ENCODE data around the gene SLC6A20.

SLC6A20 gene

DNA sequence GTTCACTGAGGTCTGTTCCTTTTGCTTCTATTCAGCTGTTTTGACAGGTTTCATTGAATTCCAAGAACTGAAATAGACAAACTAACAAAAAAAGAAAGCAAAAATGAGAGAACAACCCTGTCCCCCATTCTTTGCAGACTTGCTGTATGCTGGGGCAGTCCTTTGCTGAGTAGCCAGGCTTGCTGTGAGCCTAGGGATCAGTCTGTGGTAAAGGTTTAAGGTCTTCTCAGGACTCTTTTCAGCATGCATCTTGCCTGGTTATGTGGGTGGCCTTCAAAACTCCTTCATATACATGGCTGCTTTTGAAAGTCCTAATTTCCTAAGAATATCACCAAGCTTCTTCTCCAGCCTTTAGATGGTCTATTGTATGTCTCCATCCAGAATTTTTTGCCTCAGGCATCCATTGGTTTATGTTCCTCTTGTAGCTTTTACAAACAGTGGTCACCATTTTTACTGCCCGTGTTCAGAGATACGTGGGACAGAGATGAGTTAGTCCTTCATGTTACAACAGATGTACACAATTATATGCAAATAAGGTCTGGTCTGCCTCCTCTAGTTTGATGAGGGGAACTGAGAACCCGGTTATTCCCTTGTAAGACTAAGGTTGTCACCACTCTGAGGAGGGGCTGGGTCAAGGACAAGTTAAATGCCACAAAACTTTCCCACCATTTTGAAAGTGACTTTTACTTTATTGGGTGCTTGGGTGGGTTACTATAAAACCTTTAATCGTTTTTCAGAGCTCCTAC lies 65.8 kb downstream of the SLC6A20 start:
- Histone ChIP-seq H3K27ac (ENCODE audit: low read depth, low read length) (no peak overlapping the region), H3K36me3 (ENCODE audit: insufficient read depth, low read length) (peaks cover 46% of the 10 kb centered on the region), H3K4me3 (ENCODE audit: low read depth in 1 of 2, low read length in 2 of 2) (no peak overlapping the region), H3K9me3 (ENCODE audit: low read length) (no peaks in the 10 kb centered on the region), H3K9ac (ENCODE audit: low read length) (no peak overlapping the region), H3K4me1 (ENCODE audit: insufficient read depth, low read length) (no peaks in the 10 kb centered on the region), H3K27me3 (ENCODE audit: control insufficient read depth in 1 of 2, insufficient read depth in 2 of 2, low read length in 2 of 2) (no peaks in the 10 kb centered on the region)

DNA sequence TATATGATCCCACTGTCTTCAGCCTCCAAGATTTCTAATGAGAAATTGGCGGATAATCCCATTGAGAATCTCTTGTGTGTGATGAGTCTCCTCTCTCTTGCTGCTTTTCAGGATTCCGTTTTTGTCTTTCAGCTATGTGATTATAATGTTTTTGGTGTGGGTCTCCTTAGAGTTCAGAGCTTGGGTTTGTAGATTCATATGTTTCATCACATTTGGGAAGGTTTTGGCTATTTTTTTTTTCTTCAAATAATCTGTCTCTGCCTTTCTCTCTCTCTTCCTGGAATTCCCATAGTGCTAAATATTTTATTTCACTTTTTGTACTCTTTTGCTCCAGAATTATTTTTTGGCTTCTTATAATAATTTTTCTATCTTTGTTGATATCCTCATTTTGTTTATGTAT lies 66.7 kb downstream of the SLC6A20 start:
- Histone ChIP-seq H3K4me3 (ENCODE audit: low read depth in 1 of 2, low read length in 2 of 2) (no peak overlapping the region), H3K27me3 (ENCODE audit: control insufficient read depth in 1 of 2, insufficient read depth in 2 of 2, low read length in 2 of 2) (no peaks in the 10 kb centered on the region), H3K9me3 (ENCODE audit: low read length) (no peaks in the 10 kb centered on the region), H3K9ac (ENCODE audit: low read length) (no peak overlapping the region), H3K27ac (ENCODE audit: low read depth, low read length) (no peak overlapping the region), H3K36me3 (ENCODE audit: insufficient read depth, low read length) (peaks cover 37% of the 10 kb centered on the region), H3K4me1 (ENCODE audit: insufficient read depth, low read length) (no peaks in the 10 kb centered on the region)

DNA sequence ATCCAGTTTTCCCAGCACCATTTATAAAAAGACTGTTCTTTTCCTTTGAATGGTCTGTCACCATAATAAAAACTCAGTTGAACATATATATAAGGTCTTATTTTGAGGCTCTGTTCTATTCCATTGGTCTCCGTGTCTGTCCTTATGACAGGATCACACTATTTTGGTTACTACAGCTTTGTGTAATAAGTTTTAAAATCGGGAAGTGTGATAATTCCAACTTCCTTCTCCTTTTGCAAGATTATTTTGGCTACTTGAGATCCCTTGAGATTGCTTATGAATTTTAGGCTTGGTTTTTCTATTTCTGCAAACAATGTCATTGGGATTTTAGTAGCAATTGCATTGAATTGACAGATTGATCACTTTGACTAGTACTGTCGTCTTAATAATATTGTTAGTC lies 71.4 kb downstream of the SLC6A20 start:
- Histone ChIP-seq H3K36me3 (ENCODE audit: insufficient read depth, low read length) (peaks cover 22% of the 10 kb centered on the region), H3K9me3 (ENCODE audit: low read length) (no peaks in the 10 kb centered on the region), H3K27ac (ENCODE audit: low read depth, low read length) (no peak overlapping the region), H3K4me3 (ENCODE audit: low read depth in 1 of 2, low read length in 2 of 2) (no peak overlapping the region), H3K9ac (ENCODE audit: low read length) (no peak overlapping the region), H3K27me3 (ENCODE audit: control insufficient read depth in 1 of 2, insufficient read depth in 2 of 2, low read length in 2 of 2) (no peaks in the 10 kb centered on the region), H3K4me1 (ENCODE audit: insufficient read depth, low read length) (no peaks in the 10 kb centered on the region)

DNA sequence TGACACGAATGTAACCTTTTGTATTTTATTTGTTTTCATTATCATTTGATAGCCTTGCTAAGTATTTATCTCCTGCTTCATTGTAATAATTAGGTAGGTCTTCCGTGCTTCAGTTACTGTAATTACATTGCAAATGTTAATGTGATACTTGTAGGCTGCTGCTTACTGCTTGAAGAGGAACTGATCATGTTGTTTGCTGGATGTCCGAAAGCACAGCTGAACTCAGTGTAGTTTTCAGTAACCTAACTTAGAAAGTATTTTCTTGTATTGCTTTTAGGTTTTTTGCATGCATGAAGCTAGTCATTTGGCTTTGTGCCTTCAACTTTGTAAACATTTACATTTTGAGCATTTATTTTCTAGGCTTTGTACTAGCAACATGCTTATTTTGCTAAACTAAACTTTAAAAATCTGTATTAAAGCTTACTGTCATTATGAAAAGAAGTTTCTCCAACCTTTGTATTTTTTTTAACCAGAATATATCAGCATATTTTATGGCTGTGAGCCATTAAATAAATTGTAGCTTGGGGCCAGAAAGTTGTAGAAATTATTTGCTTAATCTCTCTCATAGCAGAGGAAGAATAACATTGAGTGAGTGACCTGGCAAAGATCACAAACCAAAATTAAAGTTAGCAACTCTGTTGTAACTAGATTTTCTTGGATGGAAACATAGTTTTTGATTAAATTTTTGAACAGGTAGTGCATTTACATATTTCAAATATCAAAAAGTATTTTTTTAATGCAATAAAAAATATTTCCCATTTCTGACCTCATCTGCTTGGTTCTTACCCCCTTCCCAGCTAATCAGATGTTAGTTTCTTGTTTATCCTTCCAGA lies 76.5 kb downstream of the SLC6A20 start:
- H3K9ac ChIP-seq (ENCODE audit: low read length), result no peak overlapping the region
- H3K27ac ChIP-seq (ENCODE audit: low read depth, low read length), result no peak overlapping the region
- H3K9me3 ChIP-seq (ENCODE audit: low read length), result no peaks in the 10 kb centered on the region
- no peaks in the 10 kb centered on the region for H3K4me1 ChIP-seq (ENCODE audit: insufficient read depth, low read length)
- peaks cover 39% of the 10 kb centered on the region for H3K36me3 ChIP-seq (ENCODE audit: insufficient read depth, low read length)
- H3K27me3 ChIP-seq (ENCODE audit: control insufficient read depth in 1 of 2, insufficient read depth in 2 of 2, low read length in 2 of 2), result no peaks in the 10 kb centered on the region
- no peak overlapping the region for H3K4me3 ChIP-seq (ENCODE audit: low read depth in 1 of 2, low read length in 2 of 2)

DNA sequence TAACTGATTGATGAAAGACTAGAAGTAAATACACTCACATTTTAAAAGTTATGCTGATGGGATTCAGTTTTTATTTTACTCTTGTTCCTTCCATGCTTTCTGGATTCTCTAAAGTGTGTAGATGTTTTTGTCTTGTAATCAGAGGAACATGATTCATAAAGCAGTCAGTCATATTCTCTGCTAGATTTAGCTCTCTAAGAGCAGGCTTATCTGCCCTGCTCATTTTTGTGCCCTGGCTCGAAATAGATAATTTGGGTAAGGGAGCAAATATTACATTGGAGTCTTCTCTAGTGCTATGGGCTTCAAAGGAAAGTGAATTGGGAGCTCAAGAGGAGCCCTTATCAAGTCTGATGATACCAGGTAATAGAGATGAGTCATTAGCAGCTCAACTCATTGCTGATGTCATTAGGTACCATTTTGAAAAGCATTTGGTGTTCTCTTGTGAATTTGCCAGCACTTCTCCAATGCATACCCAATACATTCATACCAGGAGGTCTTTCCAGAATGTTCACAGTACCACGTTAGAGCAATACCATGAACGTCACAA lies 79.5 kb downstream of the SLC6A20 start:
- no peak overlapping the region for H3K4me3 ChIP-seq (ENCODE audit: low read depth in 1 of 2, low read length in 2 of 2)
- H3K9me3 ChIP-seq (ENCODE audit: low read length), result no peaks in the 10 kb centered on the region
- no peak overlapping the region for H3K27ac ChIP-seq (ENCODE audit: low read depth, low read length)
- peaks cover 36% of the 10 kb centered on the region for H3K36me3 ChIP-seq (ENCODE audit: insufficient read depth, low read length)
- H3K4me1 ChIP-seq (ENCODE audit: insufficient read depth, low read length), result no peaks in the 10 kb centered on the region
- H3K9ac ChIP-seq (ENCODE audit: low read length), result no peak overlapping the region
- H3K27me3 ChIP-seq (ENCODE audit: control insufficient read depth in 1 of 2, insufficient read depth in 2 of 2, low read length in 2 of 2), result no peaks in the 10 kb centered on the region

DNA sequence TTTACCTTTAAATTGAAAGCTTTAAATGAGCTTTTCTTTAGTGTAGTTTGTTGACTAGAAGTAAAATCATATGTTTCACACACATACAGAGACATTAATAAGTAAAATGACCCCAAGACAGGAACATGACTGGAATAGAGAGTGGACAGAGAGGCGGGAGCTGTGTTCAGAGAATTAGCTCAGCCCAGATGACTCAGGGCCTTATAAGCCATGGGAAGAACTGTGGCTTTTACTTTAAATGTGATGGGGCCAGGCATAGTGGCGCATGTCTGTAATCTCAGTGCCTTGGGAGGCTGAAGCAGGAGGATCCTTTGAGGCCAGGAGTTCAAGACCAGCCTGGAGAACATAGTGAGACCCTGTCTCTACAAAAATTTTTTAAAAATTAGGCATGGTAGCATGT lies 80.4 kb downstream of the SLC6A20 start:
- no peak overlapping the region for H3K4me3 ChIP-seq (ENCODE audit: low read depth in 1 of 2, low read length in 2 of 2)
- H3K9ac ChIP-seq (ENCODE audit: low read length), result no peak overlapping the region
- H3K27me3 ChIP-seq (ENCODE audit: control insufficient read depth in 1 of 2, insufficient read depth in 2 of 2, low read length in 2 of 2), result no peaks in the 10 kb centered on the region
- H3K36me3 ChIP-seq (ENCODE audit: insufficient read depth, low read length), result peaks cover 38% of the 10 kb centered on the region
- no peaks in the 10 kb centered on the region for H3K4me1 ChIP-seq (ENCODE audit: insufficient read depth, low read length)
- H3K27ac ChIP-seq (ENCODE audit: low read depth, low read length), result no peak overlapping the region
- H3K9me3 ChIP-seq (ENCODE audit: low read length), result no peaks in the 10 kb centered on the region

DNA sequence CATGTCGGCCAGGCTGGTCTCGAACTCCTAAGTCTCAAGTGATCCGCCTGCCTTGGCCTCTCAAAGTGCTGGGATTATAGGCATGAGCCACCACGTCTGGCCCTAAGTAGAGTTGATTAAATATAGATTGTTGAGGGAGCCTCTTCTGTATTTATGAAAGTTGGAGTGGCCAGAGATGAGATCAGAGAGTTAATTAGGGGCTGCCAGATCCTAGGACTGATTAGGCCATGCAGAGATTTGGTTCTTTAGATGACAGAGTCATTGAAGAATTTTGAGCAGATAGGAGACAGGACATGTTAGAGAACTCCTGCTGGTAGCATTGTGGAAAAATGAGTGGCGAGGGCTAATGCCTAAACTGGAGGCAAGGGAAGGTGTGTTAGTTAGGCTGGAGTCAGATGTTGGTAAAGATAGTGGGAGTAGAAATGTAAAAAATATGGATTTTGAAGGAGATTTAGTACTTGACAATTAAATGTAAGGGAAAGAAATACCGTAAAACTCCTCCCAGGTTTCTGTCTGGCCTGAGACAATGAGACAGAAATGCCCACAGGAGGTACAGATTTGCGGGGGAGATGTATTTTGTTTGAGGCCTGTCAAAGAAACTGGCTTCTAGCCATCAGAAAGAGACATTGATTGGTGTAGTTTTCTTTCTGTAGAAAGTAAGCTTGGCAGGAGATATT lies 83.8 kb downstream of the SLC6A20 start:
- Histone ChIP-seq H3K9me3 (ENCODE audit: low read length) (no peaks in the 10 kb centered on the region), H3K36me3 (ENCODE audit: insufficient read depth, low read length) (peaks cover 59% of the 10 kb centered on the region), H3K4me1 (ENCODE audit: insufficient read depth, low read length) (no peaks in the 10 kb centered on the region), H3K27ac (ENCODE audit: low read depth, low read length) (no peak overlapping the region), H3K27me3 (ENCODE audit: control insufficient read depth in 1 of 2, insufficient read depth in 2 of 2, low read length in 2 of 2) (no peaks in the 10 kb centered on the region), H3K9ac (ENCODE audit: low read length) (no peak overlapping the region), H3K4me3 (ENCODE audit: low read depth in 1 of 2, low read length in 2 of 2) (no peak overlapping the region)

DNA sequence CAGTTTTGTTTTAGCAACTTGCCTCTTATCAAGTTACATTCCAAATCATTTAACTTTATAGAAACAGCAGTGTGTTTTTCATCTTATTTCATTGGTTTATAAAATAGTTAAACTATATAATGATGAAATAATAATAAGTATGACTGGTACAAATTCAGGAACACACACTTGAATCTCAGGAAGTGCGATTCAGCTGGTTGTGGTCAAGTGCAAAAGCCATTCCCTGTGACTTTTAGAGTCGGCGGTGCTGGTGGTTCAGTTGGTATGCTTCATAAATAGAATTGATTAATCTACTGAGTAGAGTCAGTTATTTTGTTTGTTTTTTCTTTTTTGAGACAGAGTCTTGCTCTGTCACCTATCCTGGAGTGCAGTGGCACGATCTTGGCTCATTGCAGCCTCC lies 84.4 kb downstream of the SLC6A20 start:
- Histone ChIP-seq H3K27me3 (ENCODE audit: control insufficient read depth in 1 of 2, insufficient read depth in 2 of 2, low read length in 2 of 2) (no peaks in the 10 kb centered on the region), H3K9ac (ENCODE audit: low read length) (no peak overlapping the region), H3K27ac (ENCODE audit: low read depth, low read length) (no peak overlapping the region), H3K4me3 (ENCODE audit: low read depth in 1 of 2, low read length in 2 of 2) (no peak overlapping the region), H3K36me3 (ENCODE audit: insufficient read depth, low read length) (peaks cover 62% of the 10 kb centered on the region), H3K9me3 (ENCODE audit: low read length) (no peaks in the 10 kb centered on the region), H3K4me1 (ENCODE audit: insufficient read depth, low read length) (no peaks in the 10 kb centered on the region)

DNA sequence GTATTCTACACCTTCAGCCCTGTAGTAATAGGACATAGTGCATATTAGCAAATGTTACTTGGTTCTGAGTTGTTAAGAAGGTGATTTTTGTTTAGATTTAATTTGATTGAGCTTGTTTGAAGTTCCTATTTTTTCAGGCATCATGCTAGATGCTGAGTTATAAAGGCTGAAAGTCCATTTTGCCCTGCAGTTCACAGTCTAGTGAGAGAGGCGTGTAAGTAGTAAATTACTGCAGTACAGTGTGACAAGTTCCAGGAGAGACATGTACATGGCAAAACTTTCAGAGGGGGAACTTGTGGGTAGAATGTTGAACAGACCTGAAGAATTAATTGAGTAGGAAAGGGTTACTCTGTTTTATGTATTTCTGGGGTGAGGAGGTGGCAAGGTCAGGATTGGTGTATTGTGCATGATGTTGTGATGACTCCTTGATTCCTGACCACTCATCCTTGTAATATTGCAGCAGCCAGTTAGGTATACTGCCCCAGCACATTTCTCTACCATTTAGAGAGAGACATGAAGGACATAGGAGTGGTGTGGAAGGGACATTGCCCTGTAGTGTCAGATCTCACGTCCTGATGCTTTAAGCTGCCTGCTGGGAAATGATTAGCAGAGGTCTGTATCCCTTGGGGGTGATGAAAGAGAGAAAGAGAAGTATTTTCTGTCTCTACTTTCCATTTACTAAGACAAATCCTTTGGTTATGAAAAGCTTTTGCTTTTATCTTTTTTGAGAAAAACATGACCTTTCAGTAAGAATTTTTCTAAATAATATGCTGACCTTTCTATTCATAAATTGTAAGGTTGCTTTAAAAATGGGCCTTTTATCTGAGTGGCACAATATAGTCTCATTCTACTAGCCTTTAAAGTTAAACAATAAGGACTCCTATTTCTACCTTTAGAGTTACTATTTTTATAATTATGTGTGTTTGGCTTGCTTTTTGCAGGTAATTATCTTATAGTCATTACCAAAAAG lies 90.2 kb downstream of the SLC6A20 start:
- Histone ChIP-seq H3K27ac (ENCODE audit: low read depth, low read length) (no peak overlapping the region), H3K9me3 (ENCODE audit: low read length) (no peaks in the 10 kb centered on the region), H3K4me1 (ENCODE audit: insufficient read depth, low read length) (no peaks in the 10 kb centered on the region), H3K36me3 (ENCODE audit: insufficient read depth, low read length) (peaks cover 47% of the 10 kb centered on the region), H3K27me3 (ENCODE audit: control insufficient read depth in 1 of 2, insufficient read depth in 2 of 2, low read length in 2 of 2) (no peaks in the 10 kb centered on the region), H3K9ac (ENCODE audit: low read length) (no peak overlapping the region), H3K4me3 (ENCODE audit: low read depth in 1 of 2, low read length in 2 of 2) (no peak overlapping the region)
